Raji (cell line): Measurements from ENCODE around the gene C14orf180.

Experiments
- POLR2A ChIP-seq: IDR thresholded peaks from 2 replicates; pipeline ENCODE4 v1.6.1; 2011; ENCODE audit warnings: low read depth, low read length, control low read depth; ENCODE audit not compliant: insufficient read depth

C14orf180 gene

DNA sequence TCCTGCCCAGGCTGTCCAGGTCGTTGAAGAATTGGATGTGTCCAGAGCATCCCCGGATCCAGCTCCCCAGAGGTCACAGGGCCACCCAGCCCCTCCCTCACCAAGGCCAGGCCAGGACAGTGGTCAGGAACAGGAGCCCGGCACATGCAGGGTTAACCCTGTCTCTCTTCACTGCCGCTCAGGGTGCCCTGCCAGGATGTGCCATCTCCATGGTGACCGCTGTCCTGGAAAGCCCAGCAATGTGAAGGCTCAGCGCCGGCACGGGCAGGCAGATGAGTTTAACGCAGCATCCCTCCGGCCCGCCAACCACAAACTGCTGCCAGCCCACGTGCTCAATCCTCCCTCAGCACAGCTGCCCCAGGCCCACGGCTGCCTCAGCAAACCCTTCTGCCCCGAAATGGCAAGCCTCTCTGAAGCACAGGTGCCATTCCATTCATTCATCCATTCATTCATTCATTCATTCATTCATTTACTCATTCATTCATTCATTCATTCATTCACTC, 20.6 kb downstream of the C14orf180 start:
- no peak for TF ChIP-seq POLR2A

DNA sequence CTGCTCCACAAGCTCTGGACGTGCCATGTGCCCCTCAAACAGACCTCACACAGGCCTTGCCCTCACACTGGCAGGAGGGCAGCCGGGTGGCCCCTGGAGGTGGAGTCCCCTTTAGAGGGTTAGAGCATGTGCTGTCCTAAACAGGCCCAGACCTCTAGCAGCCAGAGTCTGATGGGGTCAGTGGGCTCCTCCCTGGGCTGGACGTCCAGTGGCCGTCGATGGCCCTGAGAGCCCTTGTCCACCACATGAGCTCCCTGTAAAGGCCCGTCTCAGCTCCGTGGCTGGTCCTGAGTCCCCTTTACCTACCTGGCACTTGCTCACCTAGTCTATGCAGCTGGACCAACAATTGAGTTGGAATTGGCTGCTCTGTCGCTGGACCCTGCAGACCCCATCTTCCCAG, 21.2 kb downstream of the C14orf180 start:
- TF ChIP-seq POLR2A = no peak

DNA sequence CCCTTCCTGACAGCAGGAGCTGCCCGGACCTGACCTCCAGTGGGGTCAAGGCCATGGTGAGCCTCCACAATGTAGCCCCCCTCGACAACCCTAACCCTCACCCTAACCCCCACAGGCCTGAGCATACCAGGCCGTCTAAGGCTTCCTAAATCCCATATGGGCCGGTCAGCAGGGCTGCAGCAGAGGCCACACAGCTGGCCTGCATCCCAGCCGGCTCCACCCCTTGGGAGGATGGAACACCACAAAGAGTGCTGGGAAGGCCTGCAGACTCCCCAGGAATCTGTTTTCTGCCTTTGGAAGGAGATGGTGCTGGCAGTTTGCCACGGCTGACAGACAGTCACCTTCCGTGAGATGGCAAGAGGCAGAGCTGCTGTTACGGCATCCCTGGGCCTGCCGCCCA, 22.2 kb downstream of the C14orf180 start:
- no peak for TF ChIP-seq POLR2A

DNA sequence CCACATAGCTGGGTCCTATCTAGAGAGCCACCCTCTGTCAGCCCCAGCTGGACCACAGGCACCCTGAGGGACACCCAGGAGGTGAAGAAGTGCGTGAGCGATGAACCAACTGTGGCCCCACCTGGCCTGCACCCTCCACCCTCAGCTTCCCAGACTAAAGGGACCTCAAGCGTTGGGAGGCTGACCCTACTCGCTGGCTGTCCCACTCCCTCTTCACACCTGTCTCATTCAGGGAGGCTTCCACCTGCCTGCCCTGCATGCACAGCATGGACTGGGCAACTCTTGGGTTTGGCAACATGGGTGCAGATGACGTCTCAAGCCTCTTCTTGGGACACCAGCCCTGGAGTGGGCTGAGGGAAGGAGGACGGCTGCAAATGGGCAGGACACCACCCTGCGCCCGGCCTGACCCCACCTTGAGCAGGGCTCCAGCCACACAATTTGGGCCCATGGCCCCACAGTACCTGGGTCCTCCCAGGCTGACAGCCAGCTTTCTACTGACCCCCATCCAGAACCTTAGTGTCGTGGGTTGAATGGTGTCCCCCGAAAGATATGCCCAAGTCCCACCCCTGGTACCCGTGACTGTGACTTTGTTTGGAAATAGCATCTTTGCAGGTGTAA, 22.9 kb downstream of the C14orf180 start:
- no peak for TF ChIP-seq POLR2A

DNA sequence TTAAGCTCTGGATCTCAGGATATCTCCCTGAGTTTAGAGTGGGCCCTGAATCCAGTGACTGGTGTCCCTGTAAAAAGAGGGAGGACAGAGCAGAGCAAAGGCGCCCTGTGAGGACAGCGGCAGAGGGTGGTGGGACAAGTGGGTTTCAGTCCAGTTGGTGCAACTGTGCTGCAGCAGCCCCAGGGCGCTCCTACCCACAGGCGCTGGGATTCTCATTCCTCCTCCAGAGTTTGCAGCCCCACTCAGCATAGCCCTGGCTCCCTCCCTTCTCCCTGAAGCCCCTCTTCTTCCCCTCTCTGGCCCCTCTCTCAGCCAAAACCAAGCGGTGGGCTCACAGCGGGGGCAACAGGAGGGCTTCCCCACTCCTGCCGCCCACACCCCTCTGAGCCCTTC, 23.4 kb downstream of the C14orf180 start:
- no peak for TF ChIP-seq POLR2A

DNA sequence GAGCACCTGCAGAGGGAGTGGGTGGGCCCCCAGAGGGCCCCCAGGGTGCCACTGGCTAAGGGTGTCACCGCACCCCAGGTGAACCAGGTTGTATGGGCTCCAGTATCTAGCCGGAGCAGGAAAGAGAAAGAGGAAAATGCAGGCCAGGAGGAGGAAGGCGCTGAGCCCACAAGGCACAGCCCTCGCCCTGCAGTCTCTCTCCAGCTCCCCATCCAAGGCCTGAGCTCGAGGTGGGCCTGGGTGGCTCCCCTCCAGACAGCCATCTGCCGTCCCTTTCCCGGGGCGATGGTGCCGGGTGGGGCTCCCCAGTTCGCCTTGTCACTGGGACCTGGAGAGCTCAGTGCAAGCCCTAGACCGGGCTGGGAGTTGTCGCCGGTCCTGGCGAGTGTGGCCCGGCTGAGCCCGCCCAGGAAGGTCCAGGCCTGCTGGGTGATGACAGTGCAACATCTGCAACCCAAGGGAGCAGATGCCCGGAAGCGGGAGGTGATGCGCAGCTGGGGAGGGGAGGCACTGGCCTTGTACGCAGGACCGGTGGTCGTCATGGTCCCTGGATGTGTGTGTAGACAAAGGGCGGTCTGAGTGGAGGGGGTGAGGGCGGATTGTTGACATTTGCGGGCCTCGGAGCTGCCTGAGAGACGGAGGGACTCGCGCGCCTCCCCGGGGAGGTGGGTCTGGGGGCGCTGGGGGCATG, 24.3 kb downstream of the C14orf180 start:
- no peak for TF ChIP-seq POLR2A

DNA sequence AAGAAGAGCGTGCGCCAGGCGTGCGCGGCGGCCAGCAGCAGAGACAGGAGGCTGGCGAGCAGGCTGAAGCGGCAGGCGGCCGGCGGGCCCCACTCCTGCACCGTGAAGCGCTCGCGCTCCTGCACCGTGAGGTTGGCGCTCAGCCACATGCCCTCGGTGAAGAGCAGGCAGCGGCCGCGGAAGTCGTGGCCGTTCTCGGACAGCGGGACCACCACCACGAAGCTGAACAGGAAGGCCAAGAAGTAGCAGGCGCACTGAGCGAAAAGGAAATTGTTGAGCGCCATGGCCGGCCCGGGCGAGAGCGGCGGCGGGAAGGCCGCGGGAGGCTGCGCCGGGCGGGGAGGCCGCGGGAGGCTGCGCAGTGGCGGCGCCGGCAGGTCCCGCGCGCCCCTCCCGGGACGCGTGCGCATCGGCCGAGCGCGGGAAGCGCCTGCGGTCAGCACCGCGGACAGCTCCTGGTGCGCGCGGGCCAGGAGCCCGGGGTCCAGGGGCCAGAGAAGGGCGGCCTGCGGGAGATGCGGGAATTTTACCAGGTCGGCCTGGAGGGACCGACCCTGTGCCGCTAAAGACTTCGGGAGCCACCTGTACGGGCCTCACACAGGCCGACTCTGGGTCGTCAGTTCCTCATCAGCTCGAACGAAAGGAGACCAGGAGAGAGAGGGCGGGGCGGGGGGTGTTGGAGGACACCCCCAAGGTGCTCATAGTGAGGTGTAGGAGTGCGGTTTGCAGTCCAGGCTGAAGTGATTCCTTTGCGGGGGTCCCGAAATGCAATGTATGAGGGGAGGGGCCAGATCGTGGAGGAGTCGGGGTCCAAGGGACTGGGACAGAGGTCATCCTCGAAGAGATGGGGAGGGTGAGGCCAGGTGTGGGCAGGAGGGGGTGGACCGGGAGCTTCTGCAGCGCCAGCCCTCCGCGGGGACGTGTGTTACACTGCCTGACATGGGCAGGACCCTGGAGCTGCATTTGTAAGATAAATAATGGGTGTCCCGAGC, 25.2 kb downstream of the C14orf180 start, which contains the start of gene TMEM179:
Gene TMEM179, minus strand, starts transcription at position 315 of the 992 bp plus-strand sequence. Its CDS starts 31 bp downstream, at position 284.
- TF ChIP-seq POLR2A = no peak

DNA sequence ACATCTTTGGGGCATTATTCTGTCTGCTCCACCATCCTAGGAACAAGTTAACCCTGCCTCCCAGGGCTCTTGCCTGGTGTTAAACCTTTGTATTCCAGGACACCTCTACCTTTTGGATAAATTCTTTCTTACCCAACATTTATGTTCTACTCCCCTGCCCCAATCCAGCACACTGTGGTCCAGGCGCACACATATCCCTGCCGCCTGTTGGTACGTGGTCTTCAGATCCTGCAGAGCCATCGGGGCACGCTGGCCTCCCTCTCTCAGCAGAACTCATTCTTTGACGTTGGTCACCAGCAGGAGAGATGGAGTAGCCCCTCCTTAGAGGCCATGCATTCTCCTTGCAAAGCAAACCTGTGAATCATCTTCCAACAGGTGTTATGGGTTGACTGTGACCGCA, 30.1 kb downstream of the C14orf180 start:
- TF ChIP-seq POLR2A = no peak

DNA sequence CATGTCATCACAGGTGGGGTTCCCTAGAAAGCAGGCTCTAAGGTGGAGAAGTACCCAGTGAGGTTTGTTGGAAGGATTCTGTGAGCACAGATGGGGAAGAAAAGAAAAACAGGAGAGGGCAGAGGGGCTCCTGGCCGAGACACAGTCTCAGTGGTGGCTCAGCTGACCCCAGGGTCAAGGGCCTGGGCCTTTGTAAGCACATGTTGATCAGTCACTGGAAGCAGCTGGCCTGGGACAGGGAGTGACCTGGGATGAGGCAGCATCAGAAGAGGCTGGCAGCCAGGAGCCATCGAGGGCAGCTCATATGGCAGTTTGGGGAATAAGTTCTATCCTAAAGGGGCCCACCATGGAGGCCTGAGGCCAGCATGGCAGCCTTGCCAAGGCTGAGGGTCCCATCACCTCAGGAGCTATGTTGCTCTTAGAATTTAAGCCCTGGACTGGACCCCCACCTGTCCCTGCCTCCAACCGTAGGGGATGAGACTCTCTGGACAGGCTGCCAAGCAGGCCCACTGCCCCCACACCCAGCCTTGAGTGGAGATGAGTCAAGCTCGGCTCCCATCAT, 31.3 kb downstream of the C14orf180 start:
- TF ChIP-seq POLR2A = no peak

DNA sequence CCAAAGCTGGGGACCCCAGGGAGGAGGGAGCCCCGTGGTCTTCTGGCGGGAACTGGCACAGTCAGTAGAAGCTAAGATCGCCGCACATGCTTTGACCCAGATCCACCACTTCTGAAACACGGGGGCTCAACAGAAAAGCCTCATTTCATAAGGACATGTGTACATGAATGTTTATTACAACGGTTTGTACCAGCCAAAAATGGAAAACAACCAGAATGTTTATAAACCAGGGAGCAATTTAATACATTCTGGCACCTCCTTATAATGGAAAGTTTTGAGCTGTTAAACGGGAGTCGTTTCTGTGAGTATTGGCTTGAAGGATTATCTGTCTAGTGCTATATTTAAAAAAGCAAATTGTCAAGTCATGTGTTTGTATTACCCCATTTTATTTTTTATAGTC, 32.3 kb downstream of the C14orf180 start:
- no peak for TF ChIP-seq POLR2A

DNA sequence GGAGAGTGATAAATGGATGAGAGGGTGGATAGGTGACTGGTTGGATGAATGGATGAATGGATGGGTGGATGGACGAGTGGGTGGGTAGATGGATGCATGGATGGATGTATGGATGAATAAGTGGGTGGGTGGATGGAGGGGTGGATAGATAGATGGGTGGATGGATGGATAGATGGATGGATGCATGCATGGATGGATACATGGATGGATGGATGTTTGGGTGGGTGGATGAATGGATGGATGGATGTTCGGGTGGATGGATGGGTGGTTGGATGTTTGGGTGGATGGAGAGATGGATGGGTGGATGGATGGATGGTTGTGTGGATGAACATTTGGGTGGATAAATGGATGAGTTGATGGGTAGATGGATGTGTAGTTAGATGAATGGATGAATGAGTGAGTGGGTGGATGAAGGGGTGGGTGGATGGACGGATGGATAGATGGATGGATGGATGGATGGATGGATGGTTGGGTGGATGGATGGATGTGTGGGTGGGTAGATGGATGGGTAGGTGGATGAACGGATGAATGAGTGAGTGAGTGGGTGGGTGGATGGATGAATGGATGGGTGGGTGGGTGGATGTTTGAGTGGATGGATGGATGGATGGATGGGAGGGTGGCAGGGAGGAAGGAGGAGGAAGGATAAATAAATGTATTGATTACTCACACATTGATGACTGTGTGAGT, 34.7 kb downstream of the C14orf180 start:
- no peak for TF ChIP-seq POLR2A

DNA sequence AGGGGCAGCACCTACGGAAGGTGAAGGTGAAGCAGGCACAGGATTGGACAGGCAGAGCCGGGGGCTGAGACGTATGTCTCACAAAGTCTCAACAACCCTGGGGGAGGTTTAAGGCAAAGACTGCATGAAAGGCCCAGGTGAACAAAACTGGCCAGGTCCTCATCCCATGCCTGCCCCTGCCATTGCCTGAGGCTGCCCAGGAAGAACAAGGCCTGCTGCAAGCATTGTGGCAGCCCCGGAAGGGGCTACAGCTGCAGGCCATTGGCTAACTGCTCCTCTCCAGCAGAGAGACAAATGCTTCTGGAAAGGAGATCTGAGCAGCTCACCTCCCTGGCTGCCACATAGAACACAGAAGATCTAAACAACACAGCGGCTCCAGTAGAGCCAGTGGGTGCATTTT, 45.4 kb downstream of the C14orf180 start:
- no peak for TF ChIP-seq POLR2A

DNA sequence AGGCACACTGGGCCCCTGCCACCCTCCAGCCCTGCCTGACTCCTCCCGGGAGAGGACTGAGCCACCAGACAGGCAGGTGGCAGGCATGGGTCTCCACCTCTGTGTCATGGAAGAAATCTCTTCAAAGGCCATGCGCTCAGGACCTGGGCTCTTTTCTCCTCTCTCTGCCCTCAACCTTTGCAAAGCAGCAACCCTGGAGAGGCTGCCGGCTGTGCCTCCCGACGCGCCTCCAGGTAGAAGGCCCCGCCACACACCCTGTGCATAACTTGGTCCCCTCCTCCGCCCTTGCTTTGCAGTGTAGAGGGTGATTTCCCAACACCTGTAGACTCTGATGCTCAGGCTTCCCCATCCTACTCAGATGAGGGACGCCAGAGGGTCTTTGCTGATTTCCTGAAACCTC, 53.2 kb downstream of the C14orf180 start:
- TF ChIP-seq POLR2A = no peak
